Stimulated activated CD4-positive, alpha-beta T cell treated with anti-CD3 and anti-CD28 coated beads, Interleukin-4, amount 100 ng/mL, for 48 hours (primary cell): ENCODE data around the gene PAWR.
A peak's percentile ranks its signal among the peaks of the same experiment; 100 is the strongest.

Experiments
- DNase-seq, 2 donors: peaks; one replicate each; pipeline ENCODE4 v3.0.0-alpha.2; 2020; ENCODE audit warnings: low read depth in 2 of 2

PAWR gene, protein sequence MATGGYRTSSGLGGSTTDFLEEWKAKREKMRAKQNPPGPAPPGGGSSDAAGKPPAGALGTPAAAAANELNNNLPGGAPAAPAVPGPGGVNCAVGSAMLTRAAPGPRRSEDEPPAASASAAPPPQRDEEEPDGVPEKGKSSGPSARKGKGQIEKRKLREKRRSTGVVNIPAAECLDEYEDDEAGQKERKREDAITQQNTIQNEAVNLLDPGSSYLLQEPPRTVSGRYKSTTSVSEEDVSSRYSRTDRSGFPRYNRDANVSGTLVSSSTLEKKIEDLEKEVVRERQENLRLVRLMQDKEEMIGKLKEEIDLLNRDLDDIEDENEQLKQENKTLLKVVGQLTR

DNA sequence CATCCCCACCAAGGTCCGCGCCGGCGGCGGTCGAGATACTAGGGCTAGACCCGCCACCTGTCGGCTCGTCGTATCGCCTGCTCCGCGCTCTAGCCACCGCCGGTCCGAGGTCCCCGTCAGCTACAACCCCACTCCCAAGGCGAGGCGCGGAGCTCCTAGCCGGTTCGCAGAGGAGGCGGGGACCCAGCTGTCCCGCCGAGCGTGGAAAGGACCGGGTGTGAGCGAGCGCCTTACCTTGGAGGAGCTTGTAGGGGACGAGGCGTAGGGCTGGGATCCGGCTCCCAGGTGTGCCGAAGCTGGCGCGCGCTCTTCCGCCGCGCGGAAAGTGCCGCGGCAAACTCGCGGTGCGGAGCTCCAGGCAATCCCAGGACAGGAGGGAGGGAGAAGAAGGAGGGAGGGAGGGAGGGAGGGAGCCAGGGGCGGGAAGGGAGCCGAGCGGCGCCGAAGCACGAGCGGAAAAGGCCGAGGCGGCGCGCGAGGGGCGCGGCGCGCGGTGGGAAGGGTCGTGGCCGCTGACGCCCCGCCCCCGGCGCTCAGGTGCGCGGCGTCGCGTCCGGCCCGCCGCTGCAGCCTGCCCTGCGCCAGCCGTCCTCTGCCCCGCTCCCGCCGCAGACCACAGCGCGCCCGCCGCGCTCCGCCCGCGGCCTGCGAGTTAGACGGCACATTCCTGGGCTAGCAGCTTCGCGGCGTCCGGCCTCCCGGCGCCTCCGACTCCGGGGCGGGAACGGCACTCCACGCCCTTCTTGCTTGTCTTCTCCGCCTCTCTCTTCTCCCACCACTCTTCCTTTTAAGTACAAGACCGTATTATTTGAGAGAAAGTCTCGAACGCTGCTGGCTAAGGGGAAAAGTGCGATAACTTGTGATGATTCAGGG, at the start of gene PAWR:
Gene PAWR (minus strand): TSS at position 327 of the 873 bp plus-strand sequence. CDS start 720 bp downstream, outside the sequence.
- DNase-seq, result peak; percentile 4 to 14

DNA sequence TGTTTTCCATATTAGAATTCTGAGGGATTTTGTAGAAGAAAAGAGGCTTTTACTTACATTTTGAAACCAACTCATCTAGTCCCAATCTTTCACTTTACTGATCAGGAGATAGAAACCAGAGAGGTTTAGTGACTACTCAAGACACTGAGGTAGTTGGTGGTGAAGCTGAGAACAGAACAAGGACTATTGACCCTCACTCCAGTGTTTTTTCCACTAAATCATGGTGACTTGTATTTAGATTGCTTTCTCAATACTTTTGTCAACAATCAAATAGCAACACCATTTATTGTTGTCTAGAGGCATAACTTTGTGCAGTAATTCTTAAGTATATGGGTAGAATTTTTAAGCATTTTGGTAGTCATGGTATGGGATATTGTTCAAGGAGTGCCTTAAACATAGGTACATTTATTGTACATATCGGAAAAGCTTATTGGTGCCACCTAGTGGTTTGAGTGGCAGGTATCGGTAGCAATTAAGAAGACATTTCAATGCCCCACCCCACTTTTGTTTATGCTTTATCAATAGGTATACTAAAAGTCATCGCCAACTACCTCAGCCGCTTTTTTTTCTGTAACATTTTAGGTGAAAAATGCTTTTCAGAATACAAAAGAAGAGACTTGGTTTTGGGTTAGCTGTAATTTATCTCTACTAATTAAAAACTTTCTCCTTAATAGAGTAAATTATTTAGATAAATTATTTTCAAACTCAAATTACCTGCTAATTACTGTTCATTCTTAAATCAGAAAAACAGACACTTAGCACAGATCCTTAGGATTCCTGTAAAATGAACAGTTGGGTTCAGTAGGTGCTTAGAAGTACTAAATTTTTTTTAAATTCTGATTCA, 47.3 kb upstream of the PAWR start:
- peak in 1 of 2 donors; percentile 16 for DNase-seq

DNA sequence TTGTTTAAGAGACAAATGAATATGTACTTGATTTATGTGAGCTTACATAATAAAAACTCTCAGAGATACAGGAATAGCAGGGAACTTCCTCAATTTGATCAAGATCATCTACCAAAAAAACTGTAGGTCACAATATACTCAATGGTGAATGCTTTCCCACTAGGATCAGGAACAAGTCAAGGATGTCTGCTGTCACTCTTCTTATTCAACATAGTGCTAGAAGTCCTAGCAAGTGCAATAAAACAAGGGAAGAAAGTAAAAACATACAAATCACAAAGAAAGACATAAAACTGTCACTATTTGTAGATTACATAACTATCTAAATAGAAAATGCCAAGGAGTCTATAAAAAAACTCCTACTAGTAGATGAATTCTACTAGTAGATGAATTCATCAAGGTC, 41.9 kb upstream of the PAWR start:
- DNase-seq, result no peak

DNA sequence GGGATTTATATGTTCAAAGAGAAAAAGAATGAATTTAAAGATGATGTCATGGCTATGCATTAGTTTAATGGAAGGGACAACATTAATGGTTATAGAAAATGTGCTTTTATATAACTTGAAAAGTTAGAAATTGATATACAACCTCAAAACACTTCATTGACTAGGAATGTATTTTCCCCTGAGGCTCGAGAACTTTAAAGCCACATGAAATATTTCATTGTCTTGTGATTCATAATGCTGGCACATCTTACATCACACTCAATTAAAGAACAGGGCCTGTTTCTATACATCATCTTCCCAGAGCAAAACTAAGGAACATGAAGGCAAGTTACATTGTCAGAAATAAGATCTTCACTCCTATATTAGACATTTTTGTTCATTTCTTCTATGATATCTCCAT, 35.2 kb upstream of the PAWR start:
- no peak for DNase-seq

DNA sequence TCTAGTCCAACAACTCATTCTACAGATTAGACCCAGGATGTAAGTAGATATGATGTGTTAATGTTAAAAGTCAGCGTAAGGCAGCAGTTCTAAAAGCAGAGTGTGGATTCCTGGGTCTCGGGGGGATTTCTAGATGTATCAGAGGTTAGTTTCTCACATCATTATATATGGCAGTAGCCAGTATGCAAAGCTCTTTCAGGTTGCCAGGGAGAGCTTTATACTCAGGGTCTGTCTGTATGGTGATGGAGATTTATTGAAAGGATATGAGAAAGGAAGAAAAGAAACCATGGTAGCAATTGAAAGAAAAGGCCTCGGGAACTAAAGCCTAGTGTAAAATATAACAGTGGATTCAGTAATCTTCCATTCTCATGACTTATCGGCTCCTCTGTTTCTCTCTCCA, 26.2 kb upstream of the PAWR start:
- no peak for DNase-seq

DNA sequence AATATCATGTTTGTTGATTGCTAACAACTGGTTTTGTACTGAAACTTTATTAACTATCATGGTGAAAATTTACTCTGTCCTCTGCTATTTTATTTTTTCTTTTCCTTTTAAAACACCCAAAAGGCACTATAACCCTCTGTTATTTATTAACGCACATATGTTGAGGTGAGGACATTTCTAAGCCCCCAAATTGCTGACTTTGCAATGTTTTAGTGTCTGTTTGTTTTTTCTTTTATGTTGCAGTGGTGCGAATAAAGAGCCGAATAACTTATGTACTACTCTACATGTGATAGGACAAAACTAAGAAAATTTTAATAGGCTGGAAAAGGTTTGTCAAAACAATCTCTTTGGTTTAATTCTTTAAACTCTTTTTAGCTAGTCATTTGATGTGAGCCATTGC, 24.5 kb upstream of the PAWR start:
- DNase-seq, result no peak

DNA sequence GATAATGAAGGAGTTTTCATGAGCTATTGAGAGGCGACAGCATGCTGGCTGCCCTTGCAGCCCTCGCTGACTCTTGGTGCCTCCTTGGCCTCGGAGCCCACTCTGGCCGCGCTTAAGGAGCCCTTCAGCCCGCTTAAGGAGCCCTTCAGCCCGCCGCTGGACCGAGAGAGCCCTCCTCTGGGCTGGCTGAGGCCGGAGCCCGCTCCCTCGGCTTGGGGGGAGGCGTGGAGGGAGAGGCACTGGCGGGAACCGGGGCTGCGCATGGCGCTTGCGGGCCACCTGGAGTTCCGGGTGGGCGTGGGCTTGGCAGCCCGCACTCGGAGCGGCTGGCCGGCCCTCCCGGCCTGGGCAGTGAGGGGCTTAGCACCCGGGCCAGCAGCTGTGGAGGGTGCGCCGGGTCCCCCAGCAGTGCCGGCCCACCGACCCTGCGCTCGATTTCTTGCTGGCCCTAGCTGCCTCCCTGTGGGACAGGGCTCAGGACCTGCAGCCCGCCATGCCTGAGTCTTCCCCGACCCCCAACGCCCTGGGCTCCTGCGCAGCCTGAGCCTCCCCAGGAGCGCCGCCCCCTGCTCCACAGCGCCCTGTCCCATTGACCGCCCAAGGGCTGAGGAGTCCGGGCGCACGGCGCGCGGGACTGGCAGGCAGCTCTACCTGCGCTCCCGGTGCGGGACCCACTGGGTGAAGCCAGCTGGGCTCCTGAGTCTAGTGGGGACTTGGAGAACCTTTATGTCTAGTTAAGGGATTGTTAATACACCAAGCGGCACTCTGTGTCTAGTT, 20.1 kb upstream of the PAWR start:
- DNase-seq, result no peak

DNA sequence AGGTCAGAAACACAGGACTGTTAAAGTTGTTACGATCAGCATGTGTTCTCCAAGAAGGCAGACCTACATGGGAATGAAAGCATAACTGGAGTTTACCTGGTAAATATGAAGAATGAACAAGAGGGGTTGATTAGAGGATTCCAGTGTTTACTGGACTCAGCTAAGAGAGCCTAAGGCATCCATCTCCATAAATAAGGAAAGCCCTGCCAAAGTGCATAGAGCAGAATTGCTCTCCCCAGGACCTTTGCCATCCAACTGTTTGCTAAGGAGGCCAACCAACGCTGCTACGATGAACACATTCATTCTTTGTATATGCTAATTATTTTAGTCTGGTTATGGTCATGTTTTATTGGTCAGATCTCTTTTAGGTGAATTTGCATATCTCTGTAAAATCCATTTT, 17.1 kb upstream of the PAWR start:
- DNase-seq, result no peak

DNA sequence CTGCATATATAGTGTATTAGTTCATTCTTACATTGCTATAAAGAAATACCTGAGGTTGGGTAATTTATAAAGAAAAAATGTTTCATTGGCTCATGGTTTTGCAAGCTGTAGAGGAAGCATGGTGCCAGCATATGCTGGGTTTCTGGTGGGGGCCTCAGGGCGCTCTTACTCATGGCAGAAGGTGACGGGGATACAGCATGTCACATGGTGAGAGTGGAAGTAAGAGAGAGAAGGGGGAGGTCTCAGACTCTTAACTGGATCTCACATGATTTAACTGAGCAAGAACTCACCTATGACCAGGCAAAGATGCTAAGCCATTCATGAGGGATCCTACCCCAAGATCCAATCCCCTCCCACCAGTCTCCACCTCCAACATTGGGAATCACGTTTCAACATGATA, 15.9 kb upstream of the PAWR start:
- no peak for DNase-seq

DNA sequence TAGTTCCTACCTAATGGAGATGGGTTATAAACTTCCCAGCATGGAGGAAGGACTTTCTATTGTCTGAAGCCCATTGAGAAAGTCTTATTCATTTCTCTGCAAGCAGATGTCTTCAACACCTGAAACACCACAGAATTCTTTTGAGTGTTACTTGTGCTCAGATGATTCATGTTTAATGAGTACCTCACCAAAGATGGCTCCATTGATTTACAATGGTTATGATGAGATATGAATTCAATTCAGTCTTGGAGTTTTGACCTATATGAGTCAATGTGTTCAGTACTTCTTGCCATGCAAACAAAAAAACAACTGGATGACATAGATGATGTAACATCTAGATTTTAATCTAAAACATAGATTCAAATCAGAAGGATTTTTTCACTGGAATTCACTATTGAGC, 15.4 kb upstream of the PAWR start:
- DNase-seq, result no peak

DNA sequence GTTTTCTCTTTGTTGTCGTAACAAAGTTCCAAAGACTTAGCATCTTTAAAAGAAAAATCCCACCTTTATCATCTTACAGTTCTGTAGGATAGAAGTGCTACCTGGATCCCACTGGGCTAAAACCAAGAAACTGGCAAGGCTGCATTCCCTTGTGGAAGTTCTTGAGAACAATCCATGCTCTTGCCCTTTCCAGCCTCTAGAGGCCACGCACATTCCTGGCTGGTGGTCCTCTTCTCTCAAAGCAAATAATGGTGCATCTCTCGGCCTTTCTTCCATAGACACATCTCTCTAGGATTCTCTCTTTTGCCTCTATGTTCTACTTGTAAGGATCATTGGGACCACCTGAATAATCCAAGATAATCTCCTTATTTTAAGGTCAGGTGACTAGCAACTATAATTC, 8.2 kb upstream of the PAWR start:
- DNase-seq, result no peak

DNA sequence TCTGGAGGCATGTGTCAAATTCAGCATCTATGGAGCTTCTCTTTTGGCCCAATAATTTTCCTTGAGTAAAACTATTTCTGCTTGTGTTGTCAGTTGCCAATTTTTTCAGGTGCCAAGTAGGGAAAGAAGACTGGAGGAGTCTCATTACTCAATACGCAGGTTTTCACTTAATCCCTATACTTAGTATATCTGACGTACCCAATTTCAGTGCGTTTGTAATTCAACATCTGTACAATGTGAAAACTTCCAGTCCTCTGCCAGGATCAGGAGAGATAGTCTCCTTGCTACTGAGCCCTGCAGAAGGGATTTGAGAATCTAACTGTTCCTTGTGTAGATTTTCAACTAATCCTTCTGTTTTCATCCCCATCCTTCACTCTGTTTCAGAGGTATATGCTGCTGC, 5.7 kb upstream of the PAWR start:
- DNase-seq, result no peak

DNA sequence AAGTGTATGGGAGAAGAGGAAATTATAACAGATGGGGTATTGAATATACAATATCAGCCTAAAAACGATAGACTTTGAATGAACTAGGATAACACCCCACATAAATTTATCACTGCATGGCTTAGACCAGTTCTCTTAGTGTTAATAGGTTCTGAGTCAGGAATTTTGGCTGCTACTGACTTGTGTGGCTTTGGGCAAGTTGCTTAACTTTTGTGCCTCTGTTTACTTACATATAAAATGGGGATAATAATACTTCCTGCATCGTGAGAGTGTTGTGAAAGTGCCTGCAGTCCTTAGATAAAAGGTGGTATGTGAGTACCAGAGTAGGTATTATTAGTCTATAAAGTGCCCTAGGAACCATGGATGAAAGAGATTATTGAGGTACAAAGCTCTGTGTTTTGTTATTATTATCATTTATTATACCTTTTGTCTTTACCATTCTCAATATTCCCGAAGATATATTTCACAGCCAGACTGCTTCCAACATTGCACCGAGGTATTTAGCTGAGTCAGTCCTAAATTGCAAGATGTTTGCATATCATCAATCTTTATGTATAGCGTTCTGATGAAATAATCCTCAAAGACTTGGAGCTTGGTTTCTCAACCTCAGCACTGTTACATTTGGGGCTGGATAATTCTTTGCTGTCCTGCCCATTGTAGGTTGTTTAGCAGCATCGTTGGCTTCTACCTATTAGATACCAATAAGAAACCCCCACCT, 2.3 kb upstream of the PAWR start:
- DNase-seq, result no peak

DNA sequence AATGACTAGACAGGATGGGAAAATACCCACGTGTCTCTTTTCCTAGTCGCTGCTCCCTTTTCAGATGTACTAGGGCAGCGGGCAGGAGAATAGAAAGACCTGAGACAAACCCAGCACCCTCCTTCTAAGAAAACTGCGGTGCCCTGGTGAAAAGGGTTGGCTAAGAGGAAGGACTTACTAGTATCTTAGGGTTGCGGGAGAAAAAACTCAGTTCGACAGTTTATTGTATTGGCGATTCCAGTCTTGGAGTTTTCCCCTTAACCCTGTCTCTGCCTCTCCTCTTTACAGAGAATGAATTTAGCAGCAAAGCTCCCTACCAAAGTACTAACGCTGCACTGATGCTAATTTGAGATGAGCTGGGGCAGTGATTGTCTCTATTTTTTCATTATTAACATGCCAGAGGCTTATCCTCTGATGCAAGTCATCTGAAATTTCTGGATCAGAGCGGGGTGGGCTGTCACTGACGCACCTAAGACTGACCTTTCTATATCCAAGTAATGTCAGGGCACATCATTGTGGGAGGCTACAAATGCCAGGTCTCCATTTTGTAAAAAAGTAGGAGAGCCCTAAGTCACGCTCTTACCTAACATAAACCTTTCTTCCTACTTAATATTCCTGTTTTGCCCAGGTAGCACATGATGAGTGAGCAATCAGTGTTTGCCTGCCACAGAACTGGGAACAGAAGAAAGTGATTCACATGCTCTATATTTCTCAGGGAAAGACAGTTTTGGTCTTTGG, 916 bp upstream of the PAWR start:
- DNase-seq, result no peak

DNA sequence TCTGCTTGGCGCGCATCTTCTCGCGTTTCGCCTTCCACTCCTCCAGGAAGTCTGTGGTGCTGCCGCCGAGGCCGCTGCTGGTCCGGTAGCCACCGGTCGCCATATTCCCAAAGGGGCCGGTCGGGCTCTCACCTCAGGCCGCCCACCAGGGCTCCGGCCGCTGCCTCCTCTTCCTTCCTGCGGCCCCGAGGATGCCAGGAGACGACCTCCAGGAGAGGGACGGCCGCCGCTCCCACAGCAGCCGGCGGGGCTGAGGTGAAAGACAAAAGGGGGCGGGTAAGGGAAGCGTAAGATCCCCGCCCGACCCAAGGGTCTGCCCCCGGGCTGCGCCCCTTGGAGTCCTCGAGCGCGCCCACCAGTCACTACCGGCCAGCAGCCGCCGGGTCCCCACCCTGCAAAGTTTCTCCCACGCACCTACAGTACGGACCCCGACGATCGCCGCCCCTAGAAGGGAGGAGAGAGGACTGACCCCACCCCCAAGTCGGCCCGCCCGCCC, 574 bp downstream of the PAWR start:
- DNase-seq, result no peak

DNA sequence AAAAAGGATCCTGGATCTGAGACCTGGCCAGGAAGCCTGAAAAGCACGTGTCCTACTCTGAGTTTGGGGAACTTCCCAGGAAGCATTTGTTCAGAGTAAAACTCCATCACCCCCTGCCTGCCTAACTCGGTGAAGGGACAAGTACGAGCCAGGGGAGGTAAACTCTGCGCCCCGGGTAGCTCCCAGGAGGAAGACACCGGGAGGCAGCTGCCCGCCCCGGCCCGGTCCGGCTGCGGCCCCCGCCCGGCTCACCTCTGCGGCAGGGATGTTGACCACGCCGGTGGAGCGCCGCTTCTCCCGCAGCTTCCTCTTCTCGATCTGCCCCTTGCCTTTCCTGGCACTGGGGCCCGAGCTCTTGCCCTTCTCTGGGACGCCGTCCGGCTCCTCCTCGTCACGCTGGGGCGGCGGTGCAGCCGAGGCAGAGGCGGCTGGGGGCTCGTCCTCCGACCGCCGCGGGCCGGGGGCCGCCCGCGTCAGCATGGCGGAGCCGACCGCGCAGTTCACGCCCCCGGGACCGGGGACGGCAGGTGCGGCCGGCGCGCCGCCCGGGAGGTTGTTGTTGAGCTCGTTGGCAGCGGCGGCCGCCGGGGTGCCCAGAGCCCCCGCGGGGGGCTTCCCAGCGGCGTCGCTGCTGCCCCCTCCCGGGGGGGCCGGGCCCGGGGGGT, 1.2 kb downstream of the PAWR start:
- no peak for DNase-seq

DNA sequence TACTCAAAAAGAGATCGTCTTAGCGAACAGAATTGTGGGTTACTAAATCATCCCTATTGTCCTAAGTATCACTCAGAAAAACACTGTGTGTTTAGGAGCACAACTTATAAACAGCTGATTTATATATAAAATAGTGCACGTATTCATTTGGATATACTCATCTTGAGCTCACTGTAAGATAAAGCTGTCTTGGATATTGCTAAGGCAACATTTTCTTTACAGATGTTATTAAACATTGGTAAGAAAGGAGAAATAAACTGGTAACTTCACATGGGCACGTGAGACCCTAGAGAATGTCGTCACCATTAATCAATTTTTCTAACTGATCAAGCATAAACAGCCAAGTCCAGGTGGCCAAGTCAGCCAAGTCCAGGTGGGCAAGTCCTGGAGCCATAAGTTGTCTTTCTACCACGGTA, 1.7 kb downstream of the PAWR start:
- DNase-seq, result no peak

DNA sequence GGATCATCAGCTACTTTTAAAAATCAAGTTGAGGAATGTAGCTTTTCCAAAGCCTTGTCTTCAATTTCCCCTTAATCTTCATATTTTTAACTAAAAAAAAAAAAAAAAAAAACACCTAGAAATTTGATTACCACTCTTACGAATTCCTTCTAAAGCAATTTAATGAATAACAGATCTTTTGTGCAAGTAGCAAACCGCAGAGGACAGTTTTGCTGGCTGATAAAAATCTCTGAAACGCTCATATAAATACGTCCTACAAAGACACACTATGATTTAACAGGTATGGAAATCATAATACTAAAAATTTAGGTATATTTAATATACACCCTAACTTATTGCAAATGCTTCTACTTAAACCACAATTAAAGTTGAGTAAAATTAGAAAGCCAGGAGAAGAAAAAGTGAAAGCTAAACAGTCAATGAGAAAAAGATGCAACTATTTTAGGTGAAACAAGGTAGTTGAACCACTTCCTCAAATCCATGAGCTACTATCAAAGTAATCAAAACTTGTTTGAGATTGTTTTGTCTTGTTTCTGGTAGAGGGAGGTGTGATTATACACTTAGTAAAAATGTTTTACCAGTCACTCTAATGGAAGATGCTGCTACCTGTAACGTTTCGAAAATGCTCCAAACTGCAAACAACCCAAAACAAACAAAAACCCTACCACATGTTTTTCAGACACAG, 2.2 kb downstream of the PAWR start:
- no peak for DNase-seq
